GM21390 (cell line): ENCODE measurements around the gene MYO3B.
A peak's percentile ranks its signal among the peaks of the same experiment; 100 is the strongest.

Experiments used
- ATAC-seq: cut with Tn5 transposase; IDR thresholded peaks from one replicate; pipeline ENCODE4 v1.9.1; 2021; ENCODE audit not compliant: unreplicated experiment

The MYO3B gene

DNA sequence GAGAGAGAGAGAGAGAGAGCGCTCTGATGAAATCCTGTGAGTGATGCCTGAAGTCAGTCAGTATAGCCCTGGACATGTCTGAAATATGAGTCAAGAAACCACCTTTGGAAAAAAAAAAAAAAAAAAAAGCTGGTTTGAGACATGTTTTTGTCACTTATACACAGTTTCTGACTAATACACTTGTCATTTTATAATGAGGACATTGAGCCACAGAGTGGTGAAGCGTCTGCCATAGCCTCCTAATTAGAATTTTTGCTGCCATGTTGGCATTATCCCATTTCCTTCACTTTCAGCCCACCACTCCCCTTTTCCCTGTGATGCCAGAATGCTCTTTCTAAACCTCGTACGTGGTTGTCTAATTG lies 15.7 kb upstream of the MYO3B start:
- ATAC-seq, result no peak

DNA sequence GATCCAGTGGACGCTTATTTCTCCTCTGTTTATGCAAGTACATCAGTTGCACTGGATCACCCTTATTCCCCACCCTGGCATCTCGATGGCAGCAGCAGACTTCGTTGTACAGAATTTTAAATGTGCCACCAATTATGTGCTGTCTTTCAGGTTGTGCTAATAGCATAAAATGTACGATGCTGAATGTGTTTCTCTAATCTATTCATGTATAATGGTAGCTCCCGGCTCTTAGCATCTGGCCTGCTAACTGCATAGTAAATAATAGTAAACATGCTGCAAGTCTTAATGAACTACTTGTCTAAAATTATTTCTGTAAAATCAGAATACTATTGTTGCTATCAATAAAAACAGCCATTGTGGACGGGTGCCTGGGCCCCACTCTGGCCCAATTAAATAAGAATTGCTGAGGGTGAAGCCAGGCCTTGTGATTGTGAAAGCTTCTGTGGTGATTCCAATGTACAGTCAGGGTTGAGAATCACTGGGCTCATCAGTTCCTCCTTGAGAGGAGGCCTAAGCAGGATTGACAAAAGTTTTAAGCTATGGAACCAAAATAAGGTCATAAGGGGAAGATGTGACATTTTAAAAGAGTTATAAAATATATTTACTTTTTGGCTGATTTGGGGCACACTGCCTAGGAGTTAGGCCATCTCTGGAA lies 14.4 kb upstream of the MYO3B start:
- ATAC-seq, result no peak

DNA sequence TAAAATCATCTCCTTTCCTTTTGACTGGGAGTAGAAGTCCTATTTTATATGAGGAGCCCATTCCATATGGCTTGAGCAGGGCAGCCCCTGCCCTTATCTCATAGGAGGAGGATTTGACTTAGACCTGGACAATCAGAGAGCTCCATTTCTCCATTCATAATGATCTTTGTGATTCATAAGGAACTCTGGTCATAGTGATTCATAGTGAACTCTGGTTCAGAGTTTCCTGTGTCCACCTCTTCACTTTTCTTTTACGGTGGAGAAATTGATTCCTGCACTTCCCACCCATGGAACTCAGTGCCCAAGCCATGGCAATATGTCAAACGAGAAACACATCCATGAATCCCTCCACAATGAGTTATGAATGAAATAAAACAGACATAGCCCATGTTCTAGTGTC lies 12.8 kb upstream of the MYO3B start:
- no peak for ATAC-seq

DNA sequence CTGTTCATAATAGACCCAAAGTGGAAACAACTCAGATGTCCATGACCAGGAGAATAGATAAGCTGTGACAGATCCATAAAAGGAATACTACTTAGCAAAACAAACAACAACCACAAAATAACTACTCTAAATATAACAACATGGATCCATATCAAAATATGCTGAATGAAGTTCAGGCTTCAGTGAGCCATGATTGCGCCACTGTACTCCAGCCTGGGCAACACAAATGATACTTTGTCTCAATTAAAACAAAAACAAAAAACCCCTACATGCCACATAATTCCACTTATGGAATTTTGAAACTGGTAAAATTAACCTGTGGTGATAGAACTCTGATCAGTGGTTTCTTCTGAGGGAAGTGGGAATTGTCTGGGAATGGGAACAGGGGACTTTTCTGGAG lies 11.2 kb upstream of the MYO3B start:
- no peak for ATAC-seq

DNA sequence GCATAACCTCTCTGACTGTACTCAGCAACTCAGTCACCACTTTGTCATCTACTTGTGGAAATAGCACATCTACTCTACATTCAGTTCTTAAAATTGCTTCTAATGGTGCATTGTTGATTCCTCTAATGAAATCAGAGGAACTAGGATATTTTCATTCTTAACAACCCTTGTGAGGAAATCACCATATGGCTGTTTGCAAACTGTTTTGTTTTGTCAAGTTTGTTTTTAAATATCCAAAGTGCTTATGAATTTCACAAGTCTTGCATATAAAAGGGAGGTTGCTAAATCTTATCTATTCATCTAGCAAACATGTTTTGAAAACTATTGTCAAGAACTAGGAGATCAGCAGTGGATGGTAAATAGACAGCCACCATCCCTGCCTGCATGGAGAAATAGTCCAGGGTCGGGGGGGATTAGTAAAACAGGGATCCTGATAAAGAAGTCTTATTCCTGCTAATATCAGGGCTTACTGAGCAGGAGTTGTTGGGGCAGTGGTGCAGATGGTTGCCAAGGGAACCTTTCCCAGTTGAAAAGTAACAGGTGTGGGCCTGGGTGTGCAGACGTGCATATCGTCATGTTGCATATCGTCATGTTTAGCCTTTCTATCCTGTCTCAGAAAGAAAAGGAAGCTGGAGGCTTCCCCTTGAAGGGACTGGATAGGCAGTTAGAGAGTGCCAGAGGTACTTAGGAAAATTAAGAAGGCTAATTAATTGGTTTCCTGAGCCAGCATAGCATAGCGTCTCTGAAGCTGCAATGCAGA lies 7.5 kb upstream of the MYO3B start:
- no peak for ATAC-seq

DNA sequence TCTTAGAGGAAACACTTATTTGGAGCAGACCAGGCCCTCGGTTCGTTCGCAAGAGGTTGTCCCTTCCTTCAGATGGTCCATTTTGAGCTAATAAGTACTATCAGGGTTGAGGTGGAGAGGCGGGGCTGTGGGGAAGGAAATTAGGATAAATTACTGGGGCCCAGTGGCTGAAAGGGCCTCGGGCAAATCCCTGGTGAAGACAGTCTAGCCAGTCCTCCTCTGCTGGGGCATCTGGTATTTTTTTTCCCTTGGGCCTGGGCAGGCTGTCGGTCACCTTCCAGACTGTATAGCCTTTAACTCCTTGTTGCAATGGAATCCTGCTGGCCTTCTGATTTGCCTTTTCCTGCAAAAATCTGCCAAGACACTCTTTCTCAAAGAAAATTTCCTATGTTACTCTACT lies 1.7 kb upstream of the MYO3B start:
- no peak for ATAC-seq

DNA sequence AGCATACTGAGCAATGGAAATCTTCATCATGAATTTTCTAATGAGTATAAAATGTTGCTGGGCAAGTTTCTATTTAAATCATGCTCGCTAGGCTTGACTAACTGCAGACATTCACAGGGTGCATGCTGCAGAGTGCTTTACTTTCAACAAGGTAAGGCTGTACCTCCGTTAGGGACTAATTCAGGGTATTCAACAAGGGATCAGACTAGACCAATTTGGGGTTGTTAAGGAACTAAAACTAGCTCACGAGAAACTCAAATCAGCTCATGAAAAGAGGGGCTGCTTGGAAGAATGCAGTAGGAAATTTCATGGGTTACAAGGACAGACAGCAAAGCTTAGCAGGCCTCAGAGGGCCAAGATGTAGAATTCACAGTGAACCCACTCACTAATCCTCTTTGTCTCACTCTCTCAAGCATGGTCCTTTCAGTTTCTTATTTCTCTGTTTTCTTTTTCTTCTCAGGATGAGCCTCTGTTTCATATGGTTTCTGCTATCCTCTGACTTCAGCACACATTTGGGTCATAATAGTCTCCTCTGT lies 2.2 kb downstream of the MYO3B start:
- peak; percentile 72 for ATAC-seq

DNA sequence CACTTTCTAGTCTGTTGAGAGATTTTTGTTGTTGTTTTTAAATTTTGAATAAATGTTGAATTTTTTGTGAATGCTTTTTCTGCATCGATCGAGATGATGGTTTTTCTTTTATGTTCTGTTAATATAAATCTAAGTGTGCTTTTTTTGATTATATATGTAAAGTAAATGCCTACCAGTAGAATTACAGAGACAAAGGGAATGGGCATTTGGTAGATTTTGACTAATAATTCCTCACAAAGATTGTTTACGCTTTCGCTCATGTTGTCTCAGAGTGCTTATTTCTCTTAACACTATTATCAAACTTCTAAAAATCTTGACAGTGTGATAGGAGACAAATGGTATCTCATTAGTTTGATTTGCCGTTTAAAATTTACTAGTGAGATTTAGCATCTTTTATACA lies 3.7 kb downstream of the MYO3B start:
- no peak for ATAC-seq

DNA sequence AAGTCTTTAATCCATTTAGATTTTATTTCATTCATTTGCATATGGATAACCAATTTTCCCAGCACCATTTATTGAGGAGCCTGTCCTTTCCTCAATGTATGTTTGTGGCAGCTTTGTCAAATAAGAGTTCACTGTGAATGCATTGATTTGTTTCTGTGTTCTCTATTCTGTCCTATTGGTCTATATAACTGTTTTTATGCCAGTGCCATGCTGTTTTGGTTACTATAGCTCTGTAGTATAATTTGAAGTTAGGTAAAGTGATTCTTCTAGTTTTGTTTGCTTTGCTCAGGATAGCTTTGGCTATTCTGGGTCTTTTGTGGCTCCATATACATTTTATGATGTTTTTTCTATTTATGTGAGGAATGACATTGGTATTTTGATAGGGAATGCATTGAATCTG lies 7.4 kb downstream of the MYO3B start:
- ATAC-seq, result no peak

DNA sequence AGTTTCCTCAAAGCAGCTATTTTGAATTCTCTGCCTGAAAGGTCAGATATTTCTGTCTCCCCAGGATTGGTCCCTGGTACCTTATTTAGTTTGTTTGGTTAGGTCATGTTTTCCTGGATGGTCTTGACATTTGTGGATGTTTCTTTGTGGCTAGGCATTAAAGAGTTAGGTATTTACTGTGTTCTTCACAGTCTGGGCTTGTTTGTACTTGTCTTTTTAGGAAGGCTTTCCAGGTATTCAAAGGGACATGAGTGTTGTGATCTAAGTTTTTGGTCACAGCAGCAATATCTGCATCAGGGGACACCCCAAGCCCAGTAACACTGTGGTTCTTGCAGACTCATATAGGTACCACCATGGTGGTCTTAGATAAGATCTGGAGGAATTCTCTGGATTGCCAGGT lies 11.8 kb downstream of the MYO3B start:
- no peak for ATAC-seq

DNA sequence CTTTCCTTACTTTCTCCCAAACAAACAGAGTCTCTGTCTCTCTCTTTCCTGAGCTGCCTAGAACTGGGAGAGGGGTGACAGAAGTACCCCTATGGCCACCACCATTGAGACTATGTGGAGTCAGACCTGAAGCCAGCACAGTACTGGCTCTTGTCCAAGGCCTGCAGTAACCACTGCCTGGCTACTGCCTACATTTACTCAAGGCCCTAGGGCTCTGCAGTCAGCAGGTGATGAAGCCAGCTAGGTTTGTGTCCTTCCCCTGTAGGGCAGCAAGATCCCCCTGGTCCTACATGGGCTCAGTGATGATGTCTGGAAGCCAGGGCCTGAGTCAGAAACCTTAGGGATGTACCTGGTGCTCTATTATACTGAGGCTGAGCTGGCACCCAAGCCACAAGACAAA lies 12.2 kb downstream of the MYO3B start:
- ATAC-seq, result no peak

DNA sequence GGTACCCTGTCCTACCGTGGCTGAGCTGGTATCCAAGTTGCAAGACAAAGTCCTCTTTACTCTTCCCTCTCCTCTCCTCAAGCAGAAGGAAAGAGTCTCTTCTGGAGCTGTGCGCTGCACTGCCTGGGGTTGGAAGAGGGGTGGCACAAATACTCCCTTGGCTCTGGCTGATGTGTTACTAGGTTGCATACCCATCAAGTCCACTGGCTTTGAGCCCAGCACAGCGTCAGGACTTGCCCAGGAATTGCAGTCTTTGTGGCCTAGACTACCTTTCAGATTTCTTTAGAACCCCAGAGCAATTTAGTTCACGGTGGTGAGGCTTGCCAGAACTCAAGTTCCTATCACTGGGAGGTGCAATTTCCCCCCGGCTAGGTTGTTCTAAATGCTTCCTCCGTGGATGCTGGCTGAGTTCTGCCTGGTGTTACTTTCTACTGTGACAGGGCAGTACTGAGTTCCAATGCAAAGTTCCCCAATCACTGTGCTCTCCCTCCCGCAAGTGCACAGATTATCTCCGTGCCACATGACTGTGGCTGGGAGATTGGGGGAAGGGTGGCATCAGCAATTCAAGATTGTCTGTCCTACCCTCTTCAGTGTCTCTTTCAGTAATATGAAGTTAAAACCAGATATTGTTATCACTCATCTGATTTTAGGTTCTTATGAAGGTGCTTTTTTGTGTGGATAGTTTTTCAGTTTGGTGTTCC lies 13.4 kb downstream of the MYO3B start:
- no peak for ATAC-seq

DNA sequence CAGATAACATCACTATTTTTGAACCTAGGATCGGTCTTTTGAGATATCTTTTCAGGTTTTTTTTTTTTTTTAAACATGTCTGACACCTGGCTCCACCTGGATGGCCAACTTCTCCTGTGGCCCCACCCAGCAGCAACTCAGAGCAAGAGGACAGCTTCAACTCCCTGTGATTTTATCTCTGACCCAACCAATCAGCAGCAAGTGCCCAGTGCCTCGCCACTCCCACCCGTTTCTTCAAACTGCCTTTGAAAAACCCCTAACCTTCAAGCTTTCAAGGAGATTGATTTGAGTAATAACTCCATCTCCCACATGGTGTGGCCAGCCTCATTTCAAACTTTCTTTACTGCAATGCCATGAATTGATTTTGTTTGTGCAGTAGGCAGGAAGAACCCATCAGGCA lies 19.0 kb downstream of the MYO3B start:
- ATAC-seq, result no peak

DNA sequence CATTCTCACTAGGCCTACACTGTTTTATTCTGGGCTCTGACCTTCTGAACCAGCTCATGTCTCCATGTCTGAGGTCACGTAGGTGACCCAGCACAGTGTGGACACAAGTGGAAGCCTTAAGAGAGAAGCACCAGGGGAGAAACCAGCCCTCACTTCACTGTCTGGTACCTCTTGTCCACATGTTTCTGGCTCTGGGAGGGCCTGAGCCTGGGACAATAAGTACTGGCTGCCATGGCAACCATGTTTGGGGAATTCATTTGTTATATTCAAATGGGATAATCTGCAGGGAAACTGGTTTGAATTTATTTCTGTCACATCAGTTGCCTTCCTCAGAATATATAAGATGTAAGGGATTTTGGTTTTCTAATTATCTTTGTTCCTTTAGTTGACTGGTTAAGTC lies 23.3 kb downstream of the MYO3B start:
- ATAC-seq, result no peak

DNA sequence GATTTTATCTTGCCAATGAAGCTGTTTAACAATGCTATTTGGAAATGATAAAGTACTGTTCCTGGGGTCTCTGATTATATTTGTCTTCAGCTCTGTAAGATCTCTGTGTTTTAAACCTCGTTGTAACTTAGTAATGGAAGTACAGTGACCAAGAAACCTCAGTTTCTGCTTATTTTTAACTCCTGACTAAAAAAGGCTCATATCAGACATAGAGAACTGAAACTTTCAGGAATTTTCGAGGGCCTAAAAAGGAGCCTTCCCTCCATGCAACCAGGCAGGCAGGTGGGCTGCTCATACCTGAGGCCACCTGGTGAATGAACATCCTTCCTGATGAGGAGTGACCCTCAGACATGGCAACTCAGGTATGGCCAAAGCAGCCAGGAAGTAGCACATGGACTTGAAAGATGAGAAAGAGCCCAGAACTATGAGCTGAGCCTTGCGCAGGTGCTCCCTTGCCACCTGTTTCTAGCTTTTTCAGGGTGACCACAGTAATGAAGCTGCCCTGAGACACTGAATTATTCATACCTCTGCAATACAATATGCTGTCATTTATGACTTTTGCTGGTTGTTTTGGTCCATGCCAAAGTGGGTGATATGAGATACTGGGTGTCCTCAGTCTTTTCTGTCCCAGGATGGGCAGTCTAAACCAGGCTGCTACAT lies 23.9 kb downstream of the MYO3B start:
- ATAC-seq, result peak; percentile 66

DNA sequence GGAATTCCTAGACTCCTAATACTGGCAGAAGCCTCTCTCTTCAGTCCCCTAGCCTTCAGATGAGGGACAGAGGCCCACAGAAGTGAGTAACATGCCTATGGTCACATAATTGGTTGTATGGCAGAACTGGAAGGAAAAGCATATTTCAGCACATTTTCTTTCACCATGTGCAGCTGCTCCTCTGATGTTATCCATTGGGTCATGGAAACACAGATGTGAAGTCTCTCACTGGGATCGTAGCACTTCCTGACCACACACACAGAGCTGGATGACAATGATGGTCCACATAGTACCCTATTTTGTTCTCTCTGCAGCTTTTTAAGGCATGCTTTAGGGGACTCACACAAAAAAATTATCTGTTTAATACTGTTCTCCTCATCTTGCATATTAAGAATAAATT lies 24.5 kb downstream of the MYO3B start:
- no peak for ATAC-seq

DNA sequence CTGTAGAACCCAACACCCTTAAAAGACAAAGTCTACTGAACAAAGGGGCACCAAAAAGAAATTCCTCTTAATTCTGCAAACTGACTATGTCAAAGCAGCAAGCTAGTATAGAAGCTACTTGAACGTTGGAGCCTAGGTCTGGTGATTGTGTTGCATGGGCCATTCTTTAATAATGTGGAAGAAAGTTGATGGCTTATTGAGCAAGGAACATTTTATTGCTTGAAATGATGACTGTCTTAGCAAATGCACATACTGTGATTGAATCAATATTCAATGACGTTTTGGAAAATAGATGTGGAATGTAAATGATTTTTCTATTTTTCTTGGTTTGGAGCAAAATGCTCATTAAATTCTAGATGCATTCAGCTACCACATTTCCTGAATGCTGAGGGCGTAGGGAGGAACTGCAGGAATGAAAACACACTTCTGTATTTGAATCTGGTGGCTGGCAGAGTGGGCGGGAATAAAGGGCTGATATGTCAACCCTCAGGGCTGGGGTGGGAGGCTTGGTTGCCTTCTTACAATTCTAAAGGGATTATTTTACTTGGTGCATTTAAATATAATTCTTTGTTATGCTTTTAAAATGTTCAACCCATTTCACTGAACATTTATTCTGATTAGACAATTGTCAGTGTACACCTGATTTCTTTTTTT lies 26.5 kb downstream of the MYO3B start:
- no peak for ATAC-seq

DNA sequence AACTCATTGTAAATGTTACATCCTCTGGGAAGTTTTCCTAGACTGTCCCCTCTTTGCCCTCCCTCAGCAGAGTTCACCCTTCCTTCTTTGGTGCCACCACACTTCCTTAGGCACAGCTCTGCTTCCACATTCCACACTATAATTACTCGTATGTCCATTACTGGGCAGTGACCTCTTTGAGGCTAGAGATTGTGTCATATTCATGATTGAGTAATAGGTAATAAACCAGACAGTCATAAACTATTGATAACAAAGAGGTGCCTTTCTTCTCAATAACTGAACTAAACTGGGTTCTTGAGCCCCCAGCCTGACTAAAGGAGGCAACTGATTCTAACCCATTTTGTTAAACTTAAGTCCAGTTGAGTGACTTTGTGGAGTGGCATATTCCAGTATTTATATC lies 28.3 kb downstream of the MYO3B start:
- ATAC-seq, result no peak

DNA sequence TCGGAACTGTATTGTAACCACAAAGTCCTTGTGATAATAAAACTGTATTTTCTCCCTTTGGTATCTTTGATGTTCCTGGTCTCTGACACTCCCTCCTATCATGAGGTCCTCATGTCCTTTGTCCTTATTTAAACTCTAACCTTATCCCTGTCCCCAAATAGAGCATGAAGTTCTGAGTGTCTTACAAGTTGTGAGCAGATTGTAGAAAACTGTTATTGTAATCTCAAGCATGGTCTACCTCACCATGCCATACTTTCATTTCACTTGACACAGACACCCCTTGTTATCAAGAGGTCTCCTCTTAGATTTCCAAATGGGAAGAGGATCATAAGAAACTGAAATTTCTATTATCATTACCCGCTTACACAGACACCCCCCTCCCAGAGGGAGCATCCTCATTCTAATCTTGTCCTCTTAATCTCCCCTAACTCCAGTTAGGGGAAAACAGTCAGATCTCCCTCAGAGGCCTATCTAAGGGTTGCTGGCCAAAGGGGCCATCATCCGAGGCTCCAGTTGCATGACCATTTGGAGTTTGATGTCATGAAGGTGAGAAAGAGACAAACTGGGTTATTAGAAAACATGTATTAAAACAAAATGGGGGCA lies 29.0 kb downstream of the MYO3B start:
- ATAC-seq, result no peak

DNA sequence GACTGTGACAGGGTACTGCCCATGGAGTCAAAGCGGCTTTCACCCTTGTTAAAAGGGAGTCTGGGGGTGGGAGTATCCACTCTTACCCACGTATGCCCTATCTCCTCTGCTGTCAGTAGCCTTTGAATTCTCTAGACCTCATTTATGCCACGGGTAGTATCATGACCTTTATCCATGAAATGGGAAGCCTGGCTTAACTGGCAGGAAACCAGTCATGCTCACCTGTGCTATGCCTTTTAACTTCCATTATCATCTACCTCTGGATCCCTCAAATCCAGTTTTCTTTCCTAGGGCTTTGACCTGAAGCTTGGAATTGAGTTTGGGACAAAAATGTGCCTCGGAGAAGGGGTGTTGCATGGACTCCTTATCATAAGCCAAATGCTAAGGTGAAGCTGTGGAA lies 30.0 kb downstream of the MYO3B start:
- ATAC-seq, result no peak

DNA sequence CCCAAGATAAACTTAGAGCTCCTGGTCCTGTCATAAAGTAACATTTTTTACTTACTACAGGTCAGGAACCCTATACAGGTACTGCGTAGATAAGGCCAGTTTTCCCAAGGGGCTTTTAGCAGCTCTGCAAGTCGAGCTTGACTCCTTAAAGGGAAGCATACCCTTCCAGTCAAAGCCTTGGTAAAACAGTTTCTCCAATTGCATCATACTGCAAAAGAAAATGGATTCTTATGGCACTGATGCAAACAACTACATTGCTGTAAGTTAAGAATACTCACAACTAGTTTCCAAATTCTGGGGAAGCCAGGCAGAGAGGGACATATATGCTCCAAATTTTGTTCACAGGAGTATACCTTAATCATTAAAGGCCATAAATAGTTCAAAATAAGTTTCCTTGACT lies 31.0 kb downstream of the MYO3B start:
- ATAC-seq, result no peak
